Uterine smooth muscle cell (primary cell): Measurements from ENCODE around the gene WDTC1. TPM values are rescaled to one million over a fixed set of nuclear protein-coding genes. Genes with fewer than 3 reads are reported as not detected.

Experiments used
- total RNA-seq: library from RNA; depleted of rRNA; stranded (reverse); fragments of >200 nt; gene quantifications from 2 replicates; pipeline ENCODE4 v1.2.3, GENCODE V29; 2014

WDTC1 gene, protein sequence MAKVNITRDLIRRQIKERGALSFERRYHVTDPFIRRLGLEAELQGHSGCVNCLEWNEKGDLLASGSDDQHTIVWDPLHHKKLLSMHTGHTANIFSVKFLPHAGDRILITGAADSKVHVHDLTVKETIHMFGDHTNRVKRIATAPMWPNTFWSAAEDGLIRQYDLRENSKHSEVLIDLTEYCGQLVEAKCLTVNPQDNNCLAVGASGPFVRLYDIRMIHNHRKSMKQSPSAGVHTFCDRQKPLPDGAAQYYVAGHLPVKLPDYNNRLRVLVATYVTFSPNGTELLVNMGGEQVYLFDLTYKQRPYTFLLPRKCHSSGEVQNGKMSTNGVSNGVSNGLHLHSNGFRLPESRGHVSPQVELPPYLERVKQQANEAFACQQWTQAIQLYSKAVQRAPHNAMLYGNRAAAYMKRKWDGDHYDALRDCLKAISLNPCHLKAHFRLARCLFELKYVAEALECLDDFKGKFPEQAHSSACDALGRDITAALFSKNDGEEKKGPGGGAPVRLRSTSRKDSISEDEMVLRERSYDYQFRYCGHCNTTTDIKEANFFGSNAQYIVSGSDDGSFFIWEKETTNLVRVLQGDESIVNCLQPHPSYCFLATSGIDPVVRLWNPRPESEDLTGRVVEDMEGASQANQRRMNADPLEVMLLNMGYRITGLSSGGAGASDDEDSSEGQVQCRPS
- total RNA-seq, result 19.8 and 29.0 TPM in 2 replicates

DNA sequence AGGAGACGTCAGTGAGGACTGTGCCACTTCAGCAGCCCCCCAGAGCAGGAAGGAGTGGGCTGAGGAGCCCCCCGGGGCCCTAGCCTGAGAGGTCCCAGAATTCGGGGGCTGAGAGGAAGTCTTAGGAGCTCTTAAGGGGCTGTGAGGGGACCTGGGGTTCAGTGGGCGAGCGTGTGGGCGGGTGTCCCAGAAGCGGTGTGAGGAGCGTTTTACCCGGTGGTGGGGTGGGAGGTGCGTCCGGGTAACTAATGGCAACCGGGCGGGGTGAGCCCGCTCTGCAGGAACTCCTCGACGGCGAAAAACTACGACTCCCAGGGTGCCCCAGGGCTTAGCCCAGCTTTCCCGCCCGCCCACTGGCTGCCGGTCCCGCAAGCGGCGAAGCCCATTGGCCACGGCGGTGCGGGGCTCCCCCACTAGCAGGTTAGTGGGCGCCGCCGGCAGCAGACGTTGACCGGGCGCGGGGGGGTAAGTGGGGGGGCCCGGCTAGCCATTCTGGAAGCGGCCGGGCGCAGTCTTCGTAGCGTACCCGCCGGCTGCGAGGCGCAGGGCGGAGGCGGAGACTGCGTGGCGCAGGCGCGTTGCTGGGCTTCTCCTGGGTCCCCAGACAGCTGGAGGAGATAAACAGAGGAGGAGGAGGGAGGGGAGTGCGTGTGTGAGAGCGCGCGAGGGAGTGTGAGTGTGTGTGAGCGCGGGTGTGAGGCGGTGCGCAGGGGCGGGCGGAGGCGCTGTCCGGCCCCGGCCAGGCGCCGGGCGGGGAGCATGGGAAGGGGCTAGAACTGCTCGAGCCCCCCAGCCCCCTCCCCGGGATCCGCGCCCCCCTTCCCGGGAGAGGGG, at the start of gene WDTC1:
TSS of gene WDTC1 (plus strand) at position 584 of the 834 bp plus-strand sequence. CDS start 26,423 bp downstream, outside the sequence.

DNA sequence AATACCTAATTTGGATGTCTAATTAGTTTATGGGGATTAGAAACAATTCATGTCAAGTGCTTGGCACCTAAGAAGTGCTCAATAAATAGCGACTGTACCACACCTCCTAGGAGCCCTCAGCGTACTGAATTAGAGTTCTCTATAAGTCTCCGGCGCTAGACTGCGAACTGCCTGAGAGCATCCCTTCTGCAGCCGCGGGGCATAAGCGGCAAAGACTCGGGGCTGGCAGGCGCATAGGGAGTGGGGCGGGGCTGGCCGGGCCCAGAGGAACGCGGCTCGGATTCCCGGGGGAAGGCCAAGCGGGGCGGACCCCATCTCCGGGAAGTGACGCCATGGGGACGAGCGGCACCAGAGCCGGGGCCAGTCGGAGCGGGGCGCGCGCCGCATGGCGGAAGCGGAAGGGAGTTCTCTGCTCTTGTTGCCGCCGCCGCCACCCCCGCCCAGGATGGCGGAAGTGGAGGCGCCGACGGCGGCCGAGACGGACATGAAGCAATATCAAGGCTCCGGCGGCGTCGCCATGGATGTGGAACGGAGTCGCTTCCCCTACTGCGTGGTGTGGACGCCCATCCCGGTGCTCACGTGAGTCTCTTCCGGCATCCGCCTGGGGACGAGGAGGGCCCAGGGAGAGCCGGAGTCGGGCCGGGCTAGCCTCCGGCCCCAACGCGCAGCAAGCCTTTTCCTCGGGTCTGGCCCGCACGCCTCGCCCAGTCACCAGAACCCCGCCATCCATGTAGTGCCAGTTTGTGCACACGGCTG, 87.6 kb downstream of the WDTC1 start, which contains the start of gene TMEM222:
TSS of gene TMEM222 (plus strand) at position 351 of the 756 bp plus-strand sequence. CDS start at position 386, 35 bp downstream.

DNA sequence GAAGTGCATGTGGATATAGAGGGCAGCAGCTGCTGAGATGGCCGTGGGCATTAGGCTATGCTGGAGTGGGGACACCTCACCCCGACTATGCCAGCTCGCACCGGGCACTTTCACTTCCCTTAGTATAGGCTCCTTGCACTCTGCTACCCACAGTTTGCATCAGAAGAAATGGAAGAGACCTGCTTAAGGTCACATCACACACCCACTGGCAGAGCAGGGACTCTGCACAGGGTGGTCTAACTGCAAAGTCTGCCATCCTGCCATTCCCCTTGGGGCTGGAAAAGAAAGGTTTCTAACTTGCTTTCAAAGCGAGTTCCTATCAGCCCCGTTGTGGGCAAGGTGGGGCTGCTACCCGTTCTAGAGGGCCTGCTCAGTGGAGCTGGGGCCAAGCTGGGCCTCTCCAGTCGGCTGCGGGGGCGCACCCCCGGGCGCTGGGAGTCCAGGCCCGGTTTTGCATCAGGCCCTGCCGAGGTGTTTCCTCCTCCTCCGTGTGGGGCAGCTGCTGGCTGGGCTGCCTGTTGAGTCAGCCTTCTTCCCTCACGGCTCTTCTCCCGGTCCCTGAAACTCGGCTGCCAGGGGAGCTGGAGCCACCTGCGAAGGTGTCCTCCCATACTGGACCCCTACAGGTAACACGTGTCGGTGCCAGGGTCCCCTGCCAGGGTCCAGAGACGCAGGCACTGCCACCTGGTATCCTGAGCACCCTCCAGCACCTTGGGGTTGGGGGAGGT, 107.3 kb downstream of the WDTC1 start, which contains the start of gene SYTL1:
TSS of gene SYTL1 (plus strand) at position 498 of the 728 bp plus-strand sequence. CDS start 3,313 bp downstream, outside the sequence.

Other genes starting within 250 kb of the WDTC1 start
- gene TRNP1, start 240.9 kb upstream of the WDTC1 start, total RNA-seq, result 28.4 and 62.3 TPM in 2 replicates
- 1.4 and 5.4 TPM in 2 replicates for gene TENT5B, start 221.8 kb upstream of the WDTC1 start, total RNA-seq
- 8.4 and 14.5 TPM in 2 replicates for gene SLC9A1, start 79.5 kb upstream of the WDTC1 start, total RNA-seq
- gene TMEM222, start 87.5 kb downstream of the WDTC1 start, total RNA-seq, result 20.1 and 24.2 TPM in 2 replicates
- gene SYTL1, start 107.4 kb downstream of the WDTC1 start, total RNA-seq, result 0.11 and 0.37 TPM in 2 replicates
- gene MAP3K6, start 132.3 kb downstream of the WDTC1 start, total RNA-seq, result 13.2 and 16.1 TPM in 2 replicates
- gene FCN3, start 140.2 kb downstream of the WDTC1 start, total RNA-seq, result not detected in 2 replicates
- gene CD164L2, start 148.7 kb downstream of the WDTC1 start, total RNA-seq, result not detected in 2 replicates
- gene GPR3, start 158.0 kb downstream of the WDTC1 start, total RNA-seq, result 0.37 and 1.2 TPM in 2 replicates